Loucy (cell line): Measurements from ENCODE around the gene CST5.

Experiments
- CTCF ChIP-seq: fragments of 200-600 bp; sonication (generic); conservative IDR thresholded peaks from 2 replicates; pipeline ENCODE4 v1.5.1; 2014; ENCODE audit warnings: mild to moderate bottlenecking, antibody characterized with exemption, low read length
- EZH2phosphoT487 ChIP-seq: fragments of 200-600 bp; IDR thresholded peaks from 2 replicates; pipeline ENCODE4 v1.6.1; 2018; ENCODE audit warnings: antibody characterized with exemption, mild to moderate bottlenecking, moderate library complexity, borderline replicate concordance

- TF ChIP-seq CTCF (no peak), EZH2phosphoT487 (no peak)
Observed at GRCh38 chr20:23928788-23929187, 49.2 kb upstream of the CST5 start.
